Sigmoid colon (tissue), 4 donors: ENCODE measurements around the gene NFIB.

Source experiments
- EP300 ChIP-seq, 4 donors: sonication (generic); formaldehyde crosslinking; IDR thresholded peaks; one replicate each; pipeline ENCODE4 v1.6.1; 2017; ENCODE audit warnings: antibody characterized with exemption in 4 of 4
- POLR2A ChIP-seq, 2 donors: fragments of 450-650 bp; IDR thresholded peaks; one replicate each; pipeline ENCODE4 v1.6.1; 2016; ENCODE audit warnings: antibody characterized with exemption in 2 of 2, mild to moderate bottlenecking in 2 of 2, moderate library complexity in 2 of 2
- POLR2AphosphoS5 ChIP-seq, 4 donors: sonication (generic); formaldehyde crosslinking; IDR thresholded peaks; one replicate each; pipeline ENCODE4 v1.6.1; 2017; ENCODE audit warnings: antibody characterized with exemption in 4 of 4
- TF ChIP-seq, protein P1 (sequence below), 4 experiments: fragments of 450-650 bp in 3 of 4; fragments of 200-600 bp in 1 of 4; IDR thresholded peaks; one replicate each; pipeline ENCODE4 v1.5.1; 2016 to 2019; ENCODE audit warnings: antibody characterized with exemption in 4 of 4, mild to moderate bottlenecking in 3 of 4, moderate library complexity in 2 of 4

GRCh38 chr9:14173713-14174112, 140.2 kb downstream of the NFIB start:
- TF ChIP-seq POLR2AphosphoS5 (IDR thresholded peaks at IDR 0.05) (no peak), POLR2A (IDR thresholded peaks at IDR 0.05) (no peak), EP300 (IDR thresholded peaks at IDR 0.05) (no peak)
- TF ChIP-seq, protein P1, sequence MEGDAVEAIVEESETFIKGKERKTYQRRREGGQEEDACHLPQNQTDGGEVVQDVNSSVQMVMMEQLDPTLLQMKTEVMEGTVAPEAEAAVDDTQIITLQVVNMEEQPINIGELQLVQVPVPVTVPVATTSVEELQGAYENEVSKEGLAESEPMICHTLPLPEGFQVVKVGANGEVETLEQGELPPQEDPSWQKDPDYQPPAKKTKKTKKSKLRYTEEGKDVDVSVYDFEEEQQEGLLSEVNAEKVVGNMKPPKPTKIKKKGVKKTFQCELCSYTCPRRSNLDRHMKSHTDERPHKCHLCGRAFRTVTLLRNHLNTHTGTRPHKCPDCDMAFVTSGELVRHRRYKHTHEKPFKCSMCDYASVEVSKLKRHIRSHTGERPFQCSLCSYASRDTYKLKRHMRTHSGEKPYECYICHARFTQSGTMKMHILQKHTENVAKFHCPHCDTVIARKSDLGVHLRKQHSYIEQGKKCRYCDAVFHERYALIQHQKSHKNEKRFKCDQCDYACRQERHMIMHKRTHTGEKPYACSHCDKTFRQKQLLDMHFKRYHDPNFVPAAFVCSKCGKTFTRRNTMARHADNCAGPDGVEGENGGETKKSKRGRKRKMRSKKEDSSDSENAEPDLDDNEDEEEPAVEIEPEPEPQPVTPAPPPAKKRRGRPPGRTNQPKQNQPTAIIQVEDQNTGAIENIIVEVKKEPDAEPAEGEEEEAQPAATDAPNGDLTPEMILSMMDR (IDR thresholded peaks at IDR 0.05): no peak
